ENCODE measurements around the gene CD82.

The CD82 gene, protein sequence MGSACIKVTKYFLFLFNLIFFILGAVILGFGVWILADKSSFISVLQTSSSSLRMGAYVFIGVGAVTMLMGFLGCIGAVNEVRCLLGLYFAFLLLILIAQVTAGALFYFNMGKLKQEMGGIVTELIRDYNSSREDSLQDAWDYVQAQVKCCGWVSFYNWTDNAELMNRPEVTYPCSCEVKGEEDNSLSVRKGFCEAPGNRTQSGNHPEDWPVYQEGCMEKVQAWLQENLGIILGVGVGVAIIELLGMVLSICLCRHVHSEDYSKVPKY

DNA sequence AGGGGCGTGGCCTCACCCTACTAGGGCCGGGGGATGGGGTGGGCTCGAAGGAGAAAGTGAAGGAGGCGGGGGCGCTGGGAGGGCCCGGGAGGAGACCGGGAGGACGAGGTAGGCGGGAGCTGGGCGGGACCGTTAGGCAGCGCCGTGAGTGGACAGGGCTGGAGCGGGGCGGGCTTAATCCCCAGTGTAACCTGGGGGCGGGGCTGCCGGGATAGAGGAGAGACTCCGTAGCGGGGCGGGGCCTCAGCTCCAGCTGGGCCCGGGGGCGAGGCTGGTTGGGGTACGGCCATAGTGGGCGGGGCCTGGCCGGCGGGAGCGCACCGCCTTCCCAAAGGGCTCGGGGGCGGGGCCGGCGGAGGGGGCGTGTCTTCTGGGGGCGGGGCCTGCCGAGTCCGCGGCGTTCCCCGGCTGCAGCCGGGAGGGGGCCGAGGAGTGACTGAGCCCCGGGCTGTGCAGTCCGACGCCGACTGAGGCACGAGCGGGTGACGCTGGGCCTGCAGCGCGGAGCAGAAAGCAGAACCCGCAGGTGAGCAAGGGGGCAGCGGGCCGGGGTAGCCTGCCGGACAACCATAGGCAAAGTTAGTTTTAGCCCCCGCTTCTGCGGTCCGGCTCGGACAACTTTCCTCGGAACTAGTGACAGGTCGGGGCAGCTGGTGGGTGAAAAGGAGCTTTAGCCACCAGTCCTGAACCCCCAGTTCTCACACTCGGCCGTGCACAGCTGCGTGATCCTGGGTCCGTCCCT is at the start of gene CD82:
TSS of gene CD82 (plus strand) at position 453 of the 742 bp plus-strand sequence. CDS start 29,000 bp downstream, outside the sequence.
- peak; percentile 98 for DNase-seq (ENCODE audit: low spot score)

DNA sequence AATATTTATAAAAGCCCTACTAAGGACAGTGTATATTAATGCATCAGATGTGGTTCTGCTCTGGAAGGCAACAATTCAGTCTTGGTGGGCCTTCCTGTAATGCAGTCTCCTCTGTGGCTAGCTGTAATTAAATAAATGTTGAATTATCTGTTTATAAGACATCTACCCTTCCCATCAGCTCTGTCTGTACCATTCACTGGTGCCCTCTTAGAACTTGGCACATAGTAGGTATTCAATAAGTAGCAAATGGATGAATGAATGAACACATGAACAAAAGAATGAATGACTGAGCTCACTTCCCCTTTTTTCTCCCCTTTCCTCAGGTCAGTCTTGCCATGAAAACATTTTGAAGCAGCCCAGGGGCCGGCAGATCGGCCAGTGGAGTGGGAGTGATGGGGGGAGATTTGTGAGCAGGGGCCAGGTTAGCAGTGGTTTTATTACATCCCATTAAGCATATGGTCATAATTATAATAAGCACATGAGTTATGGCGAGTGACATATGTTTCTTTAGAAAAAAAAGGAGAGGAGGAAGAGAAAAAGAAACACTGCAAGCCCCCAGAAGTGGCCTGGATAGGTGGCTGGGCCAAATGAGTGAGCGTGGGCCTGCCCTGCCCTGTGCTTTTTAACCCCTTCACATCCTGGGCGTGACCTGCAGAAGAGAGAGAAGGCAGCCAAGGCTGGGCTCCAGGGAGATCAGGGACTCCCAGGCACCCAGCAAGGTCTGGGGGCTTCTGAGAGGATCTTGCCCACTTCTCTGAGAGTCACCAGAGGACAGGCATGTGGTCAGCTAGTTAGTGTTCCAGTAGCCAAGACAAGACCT is 48.6 kb upstream of the CD82 start:
- DNase-seq (ENCODE audit: low spot score) = no peak

DNA sequence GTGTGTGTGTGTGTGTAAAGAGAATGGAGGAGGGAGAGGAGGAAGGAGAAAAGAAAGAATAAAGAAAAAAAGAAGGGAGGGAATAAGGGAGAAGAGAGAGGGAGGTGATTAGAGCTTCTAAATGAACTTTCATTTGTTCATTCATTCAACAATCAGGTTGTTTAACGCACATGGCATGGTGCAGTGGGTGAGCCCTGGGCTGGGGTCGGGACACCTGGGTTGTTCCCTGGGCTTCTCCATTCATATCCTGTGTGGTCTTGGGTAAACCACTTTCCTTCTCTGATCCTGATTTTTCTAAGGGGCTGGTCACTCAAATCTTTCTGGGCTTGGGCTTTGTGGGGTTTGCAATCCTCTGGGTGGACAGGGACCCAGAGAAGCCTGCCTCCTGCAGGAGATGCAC is 47.9 kb upstream of the CD82 start:
- no peak for DNase-seq (ENCODE audit: low spot score)

DNA sequence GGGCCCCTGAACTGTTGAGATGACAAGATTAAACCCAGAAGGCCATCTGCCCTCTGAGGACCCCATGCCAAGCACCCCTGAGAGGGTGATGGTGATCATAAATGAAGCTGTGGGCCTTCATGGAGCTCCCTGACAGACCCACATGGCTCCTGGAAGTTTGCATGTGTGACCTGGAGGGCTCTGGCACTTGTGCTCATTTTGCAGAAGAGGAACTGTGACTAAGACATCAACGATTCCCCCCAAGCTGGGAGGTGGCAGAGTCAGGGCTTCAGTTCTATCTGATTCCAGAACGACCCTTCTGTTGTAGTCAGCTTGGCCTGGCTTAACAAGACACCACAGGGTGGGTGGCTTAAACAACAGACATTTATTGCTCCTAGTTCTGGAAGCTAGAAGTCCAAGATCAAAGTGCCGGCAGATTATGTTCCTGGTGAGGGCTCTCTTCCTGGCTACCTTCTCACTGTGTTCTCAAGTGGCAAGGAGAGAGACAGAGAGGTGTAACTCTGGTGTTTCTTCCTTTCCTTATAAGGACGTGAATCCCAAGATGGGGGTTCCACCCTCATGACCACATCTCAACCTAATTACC is 46.4 kb upstream of the CD82 start:
- no peak for DNase-seq (ENCODE audit: low spot score)

DNA sequence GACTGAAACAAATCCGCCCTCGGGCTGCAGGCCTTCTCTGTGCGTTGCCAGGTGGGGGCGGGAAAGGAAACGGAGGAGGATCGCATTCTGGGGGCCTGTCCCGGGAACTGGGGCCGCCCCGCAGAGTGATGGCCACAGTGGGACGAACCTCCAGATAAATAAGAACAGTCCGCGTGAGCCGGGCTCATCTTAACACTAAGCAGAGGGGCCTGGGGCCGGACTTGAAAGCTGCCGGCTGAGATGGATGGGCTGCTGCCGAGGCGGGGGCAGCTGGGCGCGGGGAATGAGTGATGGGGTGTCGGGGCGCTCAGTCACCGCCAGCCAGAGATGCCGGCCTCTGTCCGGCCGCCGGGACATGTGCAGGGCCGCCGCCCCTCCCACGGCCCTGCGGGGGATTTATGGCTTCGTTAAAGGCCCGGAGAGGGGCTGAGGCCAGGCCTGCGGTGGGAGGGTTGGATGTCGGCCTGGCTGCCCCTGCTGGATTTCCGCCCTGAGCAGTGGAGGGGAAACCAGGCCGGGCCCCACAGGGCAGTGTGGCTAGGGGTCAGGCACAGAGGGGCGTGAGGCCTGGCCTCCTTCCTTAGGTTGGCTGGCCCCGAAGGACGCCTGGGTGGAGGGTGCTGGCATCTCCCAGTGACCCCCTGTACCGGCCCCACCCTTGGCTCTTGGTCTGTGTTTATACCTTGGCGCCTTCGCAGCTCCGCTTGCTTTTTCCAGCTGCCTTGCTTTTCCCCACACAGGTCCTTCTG is 45.3 kb upstream of the CD82 start:
- no peak for DNase-seq (ENCODE audit: low spot score)

DNA sequence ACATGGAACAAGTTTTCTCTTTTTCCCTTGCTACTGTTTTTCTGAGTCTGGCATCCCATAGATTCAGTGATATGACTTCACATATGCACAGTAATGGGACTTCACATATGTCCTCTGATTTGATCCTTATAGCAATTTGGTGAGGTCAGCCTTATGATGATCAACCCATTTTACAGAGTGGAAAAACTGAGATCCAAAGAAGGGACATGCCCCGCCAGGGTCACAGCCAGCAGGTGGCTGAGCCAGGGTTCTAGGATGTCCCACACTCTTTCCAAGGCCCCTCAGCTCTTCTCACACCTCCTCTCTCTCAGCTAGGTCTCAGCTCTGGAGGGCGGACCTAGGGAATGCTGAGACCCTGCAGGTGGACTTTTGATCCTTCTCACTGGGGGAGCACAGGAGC is 44.3 kb upstream of the CD82 start:
- no peak for DNase-seq (ENCODE audit: low spot score)

DNA sequence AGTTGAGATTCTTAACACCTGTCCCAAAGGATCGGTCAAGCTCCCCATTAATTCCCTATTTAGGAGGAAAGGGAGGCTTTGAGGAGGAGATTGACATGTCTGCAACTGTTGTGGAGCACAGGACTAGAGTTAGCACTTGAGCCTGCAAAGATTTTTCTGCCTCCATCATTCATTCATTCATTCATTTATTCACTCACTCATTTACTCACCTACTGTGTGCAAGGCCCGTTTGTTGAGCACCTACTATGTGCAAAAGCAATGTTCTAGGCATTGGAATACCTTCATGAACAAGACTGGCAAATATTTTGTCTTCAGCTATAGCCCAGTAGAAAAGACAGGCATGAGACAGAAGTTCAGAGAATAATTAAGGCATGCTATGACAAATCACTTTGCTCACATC is 43.2 kb upstream of the CD82 start:
- DNase-seq (ENCODE audit: low spot score) = no peak

DNA sequence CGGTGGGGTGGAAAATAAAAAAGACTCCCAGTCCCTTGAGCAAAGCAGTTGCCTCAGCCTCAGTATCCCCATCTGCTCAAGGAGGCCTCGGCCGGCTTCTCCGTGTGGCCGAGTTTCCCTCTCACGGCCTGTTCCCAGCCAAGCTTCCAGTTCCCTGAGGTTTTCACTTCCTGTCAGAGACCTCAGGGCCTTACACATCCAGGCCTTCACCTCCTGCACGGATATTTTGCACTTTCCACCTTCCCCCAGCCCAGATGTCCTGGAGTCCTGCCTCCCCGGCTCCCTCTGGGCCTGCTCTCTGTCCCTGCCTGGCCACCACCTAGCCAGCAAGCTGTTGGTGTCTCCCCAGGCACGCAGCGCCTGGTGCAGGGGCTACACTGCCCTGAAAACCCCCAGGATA is 41.1 kb upstream of the CD82 start:
- no peak for DNase-seq (ENCODE audit: low spot score)

DNA sequence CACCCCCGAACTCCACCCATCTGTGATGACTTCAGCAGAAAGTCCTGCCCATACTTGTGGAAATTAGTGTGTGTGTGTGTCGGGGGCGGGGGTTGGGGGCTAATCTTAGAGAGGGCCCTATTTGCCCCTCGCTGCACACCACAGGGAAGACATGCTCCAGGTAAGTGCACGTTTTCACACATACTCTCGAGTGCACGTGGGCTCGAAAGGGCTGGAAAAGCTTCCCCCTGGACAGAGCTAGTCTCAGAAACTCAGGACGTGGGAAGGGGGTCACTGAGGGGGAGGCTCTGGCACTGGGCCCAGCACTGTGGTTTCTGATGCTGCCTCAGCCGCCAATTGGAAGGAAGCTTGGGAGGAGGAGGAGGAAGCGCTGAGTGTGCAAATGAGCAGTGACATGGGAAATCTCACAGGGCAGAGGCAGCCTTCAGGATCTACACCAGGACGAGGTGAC is 40.7 kb upstream of the CD82 start:
- DNase-seq (ENCODE audit: low spot score) = no peak

DNA sequence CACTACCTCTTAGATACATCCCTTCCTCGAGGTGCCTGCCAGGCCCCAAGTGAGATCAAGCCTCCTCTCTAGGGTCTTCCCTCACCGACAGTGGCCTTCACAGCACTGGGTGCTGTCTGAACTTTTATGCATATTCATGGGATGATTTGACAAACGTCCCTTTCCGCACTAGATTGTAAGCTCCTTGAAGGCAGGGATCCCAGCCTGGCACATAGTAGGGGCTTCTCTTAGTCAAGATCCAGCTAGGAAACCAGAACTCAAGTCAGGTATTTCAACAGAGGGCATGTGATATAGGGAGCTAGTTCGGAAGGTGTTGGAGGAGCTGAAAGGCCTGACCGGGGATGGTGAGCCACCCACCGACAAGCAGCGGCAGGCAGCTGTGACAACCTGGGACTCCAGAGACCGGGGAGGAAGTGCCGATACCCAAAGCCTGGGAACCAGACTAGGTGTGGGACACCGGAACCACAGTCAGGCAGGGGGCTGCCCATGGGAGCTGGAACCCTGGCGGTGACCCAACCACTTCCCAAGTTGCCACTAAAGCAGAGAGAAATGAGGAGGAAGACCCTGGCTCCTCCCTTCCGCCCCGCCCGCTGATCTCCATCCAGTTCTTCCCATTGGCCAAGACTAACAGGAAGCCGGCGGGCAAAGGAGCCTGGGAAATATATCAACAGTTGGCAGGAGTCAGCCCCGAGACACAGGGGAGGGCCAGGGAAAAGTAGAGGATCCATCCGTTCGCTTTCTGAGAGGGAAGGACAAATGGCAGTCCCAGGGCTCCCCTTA is 39.8 kb upstream of the CD82 start:
- no peak for DNase-seq (ENCODE audit: low spot score)

DNA sequence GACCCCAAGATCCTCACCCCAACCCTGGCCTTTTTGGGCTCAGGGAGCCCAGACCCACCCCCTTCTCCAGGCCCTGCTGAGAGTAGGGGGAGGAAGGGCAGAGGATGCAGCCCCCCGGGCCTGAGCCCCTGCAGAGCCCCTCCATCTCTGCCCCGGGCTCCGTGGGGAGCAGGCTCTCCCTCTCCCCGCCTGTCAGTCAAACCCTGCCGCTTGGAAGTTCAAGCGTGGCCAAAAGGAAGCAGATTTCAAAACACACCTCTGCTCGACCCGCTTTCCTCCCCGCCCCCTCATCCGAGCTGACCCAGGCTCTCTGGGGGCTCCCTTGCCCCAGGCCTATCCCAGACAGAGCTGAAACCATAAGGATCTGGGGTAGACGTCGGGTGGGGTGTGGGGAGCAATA is 39.0 kb upstream of the CD82 start:
- no peak for DNase-seq (ENCODE audit: low spot score)

DNA sequence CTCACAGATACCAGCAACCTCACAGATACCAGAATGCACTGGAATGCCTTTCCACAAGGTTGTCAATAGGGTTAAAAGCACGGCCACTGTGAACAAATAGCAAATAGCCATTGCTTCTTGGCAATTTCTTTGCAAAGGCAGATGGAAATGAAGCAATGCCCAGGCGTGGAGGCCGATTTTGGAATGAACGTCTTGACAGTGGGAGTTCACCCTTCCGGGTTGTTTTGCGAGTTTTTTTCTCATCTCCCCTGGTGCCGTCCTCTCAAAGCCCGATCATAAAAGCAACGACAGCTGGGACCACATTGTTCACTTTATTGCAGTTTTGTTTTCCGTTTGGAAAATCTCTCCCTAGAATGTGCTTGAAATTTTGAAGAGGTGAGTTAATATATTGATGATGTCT is 38.0 kb upstream of the CD82 start:
- DNase-seq (ENCODE audit: low spot score) = no peak

DNA sequence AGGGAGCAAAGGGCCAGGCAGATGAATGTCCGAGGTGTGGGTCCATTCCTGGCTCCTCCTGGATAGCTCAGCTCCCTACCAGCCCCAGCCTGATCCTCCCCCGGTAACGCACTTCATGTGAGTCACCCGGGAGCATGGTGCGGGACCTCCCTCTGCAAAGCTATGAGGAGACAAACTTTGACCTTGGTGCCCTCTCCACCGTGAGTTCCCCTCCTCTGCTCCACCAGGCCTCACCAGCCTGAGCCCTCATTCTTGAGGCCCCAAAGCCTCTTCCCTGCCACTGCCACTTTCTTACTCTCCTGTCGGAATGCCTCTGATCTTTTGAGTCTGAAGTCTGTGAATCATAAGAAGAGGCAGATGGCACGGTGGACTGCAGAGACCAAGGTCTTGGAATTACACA is 37.4 kb upstream of the CD82 start:
- DNase-seq (ENCODE audit: low spot score) = no peak

DNA sequence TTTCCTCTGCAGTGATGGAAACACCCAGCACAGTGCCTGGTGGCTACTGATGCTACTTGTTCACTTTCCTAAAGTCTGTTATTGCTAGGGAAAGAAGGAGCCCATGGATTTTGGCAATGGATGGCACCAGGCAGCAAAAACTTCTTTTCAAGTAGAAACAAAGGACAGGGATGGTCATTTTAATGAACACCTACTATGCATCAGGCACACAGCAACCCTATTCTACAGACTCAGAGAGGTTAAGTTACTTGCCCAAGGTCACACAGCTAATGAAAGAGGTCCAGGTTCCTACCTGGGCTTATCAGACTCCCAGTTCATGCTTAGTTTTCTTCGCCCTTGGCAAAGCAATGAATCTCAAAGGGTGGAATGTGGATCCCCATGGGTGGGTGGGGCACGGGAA is 36.9 kb upstream of the CD82 start:
- DNase-seq (ENCODE audit: low spot score) = no peak

DNA sequence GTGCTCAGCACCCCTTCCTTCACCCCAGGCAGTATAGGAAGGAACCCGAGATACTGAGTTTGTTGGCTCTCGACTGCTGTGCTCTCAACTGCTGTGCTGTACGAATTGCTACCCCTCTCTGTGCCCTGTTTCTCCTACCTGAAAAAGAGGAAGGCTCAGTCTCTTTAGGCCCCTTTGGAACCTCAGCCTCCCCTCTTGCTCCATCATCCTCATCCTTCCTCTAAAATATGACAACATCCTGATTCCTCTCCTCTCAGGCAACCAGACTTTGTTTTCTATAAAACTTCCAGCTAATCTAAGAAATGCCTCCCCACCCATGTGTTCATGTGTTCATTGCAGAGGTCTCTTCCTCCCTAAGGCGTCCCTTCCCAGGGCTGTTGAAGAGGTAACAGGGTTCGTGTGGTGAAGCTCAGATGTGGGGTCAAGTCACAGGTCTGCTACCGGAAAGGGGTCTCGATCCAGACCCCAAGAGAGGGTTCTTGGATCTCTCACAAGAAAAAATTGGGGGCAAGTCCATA is 35.5 kb upstream of the CD82 start:
- no peak for DNase-seq (ENCODE audit: low spot score)

DNA sequence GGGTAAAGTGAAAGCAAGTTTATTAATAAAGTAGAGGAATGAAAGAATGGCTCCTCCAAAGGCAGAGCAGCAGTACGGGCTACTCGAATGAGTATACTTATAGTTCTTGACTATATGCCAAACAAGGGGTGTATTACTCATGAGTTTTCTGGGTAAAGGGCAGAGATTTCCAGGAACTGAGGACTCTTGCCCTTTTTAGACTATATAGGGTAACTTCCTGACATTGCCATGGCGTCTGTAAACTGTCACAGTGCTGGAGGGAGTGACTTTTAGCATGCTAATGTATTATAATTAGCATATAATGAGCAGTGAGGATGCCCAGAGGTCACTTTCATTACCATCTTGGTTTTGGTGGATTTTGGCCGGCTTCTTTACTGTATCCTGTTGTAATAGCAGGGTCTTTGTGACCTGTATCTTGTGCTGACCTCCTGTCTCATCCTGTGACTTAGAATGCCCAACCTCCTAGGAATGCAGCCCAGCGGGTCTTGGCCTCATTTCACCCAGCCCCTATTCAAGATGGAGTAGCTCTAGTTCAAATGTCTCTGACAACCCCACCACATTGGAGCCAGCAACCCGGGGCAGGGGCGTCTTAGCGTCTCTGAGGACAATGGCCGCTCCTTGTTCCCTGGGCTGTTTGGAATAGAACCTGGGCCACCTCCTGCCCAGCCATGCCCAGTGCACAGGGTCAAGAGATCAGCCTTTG is 34.9 kb upstream of the CD82 start:
- DNase-seq (ENCODE audit: low spot score) = peak; percentile 90

DNA sequence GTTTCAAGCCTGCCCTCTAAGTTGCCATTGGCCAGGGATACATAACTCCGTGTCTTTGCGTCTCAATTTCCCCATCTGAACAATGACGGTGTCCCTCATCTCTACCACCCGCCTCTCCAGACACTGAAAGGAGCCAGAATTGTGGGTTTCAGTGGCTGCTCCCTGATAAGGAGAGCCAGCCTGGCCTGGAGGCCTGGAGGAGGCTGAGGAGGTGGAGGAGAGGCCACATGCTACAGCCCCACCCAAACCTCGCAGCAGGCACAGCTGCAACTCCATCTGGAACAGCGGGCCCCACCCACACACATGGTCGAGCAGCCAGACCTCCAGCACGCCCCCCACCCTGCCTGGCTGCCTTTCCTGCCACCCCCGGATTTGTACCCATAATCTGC is 34.4 kb upstream of the CD82 start:
- no peak for DNase-seq (ENCODE audit: low spot score)

DNA sequence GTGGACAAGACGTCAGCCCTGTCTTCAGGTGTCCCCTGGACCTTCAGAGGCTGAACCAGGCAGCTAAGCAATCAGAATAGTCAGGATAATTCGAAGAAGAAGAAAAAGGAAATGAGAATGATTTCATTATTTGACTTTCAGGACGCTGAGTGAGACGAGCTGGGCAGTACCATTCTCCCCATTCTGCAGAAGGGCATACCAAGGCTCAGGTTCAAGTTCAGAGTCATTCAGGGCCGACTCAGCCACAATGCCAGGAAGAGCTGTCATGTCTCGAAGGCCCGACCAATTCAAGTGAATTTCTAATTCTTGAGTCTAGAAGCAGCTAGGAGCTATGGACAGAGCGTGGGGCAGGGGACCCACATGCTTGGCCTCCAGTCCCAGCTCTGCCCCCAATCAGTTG is 33.8 kb upstream of the CD82 start:
- DNase-seq (ENCODE audit: low spot score) = peak; percentile 13

DNA sequence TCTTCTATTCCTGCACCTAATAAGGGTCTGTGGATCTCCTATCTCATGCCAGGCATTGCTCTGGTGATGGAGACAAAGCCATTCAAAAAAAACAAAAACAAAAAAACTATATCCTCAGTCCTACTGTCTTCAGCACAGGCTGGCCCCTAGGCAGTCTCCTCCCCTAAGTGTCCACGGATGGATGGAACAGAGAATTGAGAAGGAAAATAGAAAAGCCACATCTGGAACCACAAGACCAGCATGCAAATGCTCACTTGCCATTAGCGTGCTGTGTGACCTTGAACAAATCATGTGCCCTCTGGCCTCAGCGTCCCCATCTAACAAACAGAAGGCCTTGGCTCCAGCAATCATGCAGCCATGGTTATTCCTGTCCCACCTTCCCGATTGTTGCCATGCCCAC is 32.7 kb upstream of the CD82 start:
- DNase-seq (ENCODE audit: low spot score) = no peak

All from activated CD4-positive, alpha-beta T cell treated with anti-CD3 and anti-CD28 coated beads, Interleukin-2, Interleukin-4, amounts not matched to agents 100 ng/mL and 50 ng/mL, durations not matched to agents 16 hours and 8 hours (primary cell).